Measurements from ENCODE around the gene ARL10.
A peak's percentile ranks its signal among the peaks of the same experiment; 100 is the strongest.

Gene ARL10

DNA sequence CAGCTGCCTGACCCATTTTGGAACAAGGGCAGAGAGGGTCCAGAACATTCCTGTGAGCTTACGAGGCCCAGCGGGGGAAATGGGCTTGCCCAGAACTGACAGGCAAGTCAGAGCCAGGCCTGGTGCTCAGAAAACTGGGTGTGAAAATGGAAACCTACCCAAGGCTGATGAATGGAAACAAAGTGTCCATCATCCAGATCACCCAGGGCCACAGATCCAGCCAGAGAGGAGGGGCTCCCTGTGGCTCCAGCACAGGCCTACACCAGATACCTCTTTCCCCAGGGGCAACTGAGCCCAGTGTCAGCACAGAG lies 47.9 kb downstream of the ARL10 start:
- no peak for DNase-seq

GRCh38 chr5:176413709-176414191 lies 48.5 kb downstream of the ARL10 start:
- DNase-seq, result no peak

DNA sequence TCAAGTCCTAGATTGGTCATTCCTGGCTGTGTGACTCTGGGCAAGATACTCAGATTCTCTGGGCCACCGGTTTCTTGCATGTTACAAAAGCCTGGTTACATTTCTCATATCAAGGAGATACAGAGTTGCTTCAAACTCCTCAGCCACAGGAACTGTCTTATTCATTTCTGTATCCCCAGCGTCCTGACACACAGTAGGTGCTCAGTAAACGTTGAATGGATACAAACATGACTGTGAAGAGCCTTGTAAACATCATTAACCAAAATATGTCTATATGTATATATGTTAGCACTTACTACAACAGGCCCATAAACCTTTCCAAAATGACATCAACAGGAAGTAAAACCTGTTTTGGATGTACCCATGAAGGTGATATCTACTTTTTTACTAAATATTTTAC lies 49.4 kb downstream of the ARL10 start:
- no peak for DNase-seq

- DNase-seq, result no peak
These were observed 50.1 kb downstream of the ARL10 start for GRCh38 chr5:176415240-176415951.

- peak; percentile 98 for DNase-seq
These were observed 51.0 kb downstream of the ARL10 start, which contains the start of gene CLTB for GRCh38 chr5:176415952-176416924. CLTB (minus strand) TSS chr5:176416539; CDS start chr5:176416363, 176 bp downstream.

DNA sequence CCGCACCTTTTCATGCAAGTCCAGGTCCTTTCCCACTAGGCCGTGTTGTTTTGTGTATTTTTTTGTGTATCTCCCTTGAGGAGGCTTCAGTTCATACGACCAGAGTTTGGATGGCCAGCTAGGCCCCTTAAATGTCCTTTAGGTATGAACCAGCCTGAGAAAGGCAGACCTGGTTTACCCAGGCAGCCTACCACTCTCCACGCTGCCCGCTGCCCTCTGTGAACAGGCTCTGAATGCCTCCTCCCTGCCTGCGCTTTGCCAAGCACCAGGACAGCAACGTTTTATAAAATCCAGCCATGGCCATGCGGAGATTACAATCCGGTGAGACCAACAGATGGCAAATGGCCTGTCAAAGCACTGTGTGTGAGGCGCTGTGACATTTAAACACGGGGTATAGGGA lies 51.7 kb downstream of the ARL10 start:
- peak; percentile 27 for DNase-seq

DNA sequence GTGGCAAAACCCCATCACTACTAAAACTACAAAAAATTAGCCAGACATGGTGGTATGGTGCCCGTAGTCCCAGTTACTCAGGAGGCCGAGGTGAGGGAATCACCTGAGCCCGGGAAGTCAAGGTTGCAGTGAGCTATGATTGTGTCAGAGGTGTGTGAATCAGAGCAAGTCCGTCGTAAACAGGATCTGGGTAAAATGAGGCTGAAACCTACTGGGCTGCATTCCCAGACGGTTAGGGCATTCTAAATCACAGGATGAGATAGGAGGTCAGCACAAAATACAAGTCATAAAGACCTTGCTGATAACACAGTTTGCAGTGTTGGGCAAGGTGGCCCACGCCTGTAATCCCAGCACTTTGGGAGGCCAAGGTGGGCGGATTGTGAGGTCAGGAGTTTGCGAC lies 53.0 kb downstream of the ARL10 start:
- DNase-seq, result no peak

DNA sequence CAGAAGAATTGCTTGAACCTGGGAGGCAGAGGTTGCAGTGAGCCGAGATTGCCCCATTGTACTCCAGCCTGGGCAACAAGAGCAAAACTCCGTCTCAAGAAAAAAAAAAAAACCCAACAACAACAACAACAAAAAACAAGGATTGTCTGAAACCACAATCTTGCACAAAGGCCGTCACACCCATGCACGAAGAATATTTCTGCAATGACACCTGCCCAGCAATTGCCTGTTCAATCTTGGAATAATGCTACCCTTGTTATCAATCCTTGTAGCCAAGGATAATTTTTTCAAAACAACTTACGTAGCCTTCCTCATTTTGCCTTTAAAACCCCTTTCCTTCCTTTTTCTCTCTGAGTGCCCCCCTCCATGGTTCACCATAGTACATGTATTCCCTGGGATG lies 54.8 kb downstream of the ARL10 start:
- DNase-seq, result no peak

DNA sequence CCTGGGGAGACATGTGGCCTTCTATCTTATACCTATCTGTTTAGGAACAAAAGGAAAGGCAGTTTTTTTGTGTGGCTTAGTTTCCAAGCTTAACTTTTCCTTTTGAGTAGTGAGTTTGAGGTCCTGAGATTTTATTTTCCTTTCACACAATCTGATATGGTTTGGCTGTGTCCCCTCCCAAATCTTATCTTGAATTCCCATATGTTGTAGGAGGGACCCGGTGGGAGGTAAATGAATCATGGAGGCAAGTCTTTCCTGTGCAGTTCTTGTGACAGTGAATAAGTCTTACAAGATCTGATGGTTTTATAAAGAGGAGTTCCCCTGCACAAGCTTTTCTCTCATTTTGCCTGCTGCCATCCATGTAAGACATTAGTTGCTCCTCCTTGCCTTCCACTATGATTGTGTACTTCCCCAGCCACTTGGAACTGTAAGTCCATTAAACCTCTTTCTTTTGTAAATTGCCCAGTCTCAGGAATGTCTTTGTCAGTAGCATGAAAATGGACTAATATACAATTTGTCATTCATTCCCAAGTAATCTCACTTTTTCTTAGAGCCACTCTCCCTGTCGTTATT lies 55.8 kb downstream of the ARL10 start:
- DNase-seq, result no peak

DNA sequence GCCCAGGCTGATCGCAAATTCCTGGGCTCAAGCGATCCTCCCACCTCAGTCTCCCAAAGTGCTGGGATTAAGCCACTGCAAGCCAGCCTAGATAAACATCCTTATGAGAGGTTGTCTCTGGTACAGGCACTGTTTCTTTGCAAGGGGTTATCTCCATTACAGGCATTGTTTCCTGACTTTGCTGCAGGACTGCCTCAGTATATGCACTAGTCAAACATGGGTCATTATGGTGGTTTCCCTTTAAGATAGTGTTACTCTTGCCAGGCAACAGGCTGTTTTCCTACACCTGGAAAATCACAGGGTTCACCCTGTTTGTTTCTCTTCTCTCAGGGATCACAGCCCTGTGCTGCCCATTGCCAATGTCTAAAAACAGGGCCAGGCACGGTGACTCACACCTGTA lies 58.9 kb downstream of the ARL10 start:
- no peak for DNase-seq

DNA sequence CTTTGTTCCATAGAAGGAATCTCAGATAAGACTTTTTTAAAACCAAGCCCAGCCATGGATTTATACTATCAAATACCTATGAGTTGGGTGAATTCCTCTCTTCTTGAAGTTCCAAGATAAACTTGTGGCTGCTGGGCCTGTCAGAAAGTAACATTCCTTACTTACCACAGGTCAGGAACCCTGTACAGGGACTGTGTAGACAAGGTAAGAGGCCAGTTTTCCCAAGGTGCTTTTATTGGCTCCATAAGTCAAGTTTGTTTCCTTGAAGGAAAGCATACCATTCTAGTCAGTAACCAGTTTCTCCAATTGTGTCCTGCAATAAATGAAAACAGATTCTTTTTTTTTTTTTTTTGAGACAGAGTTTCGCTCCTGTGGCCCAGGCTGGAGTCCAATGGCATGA lies 59.9 kb downstream of the ARL10 start:
- no peak for DNase-seq

DNA sequence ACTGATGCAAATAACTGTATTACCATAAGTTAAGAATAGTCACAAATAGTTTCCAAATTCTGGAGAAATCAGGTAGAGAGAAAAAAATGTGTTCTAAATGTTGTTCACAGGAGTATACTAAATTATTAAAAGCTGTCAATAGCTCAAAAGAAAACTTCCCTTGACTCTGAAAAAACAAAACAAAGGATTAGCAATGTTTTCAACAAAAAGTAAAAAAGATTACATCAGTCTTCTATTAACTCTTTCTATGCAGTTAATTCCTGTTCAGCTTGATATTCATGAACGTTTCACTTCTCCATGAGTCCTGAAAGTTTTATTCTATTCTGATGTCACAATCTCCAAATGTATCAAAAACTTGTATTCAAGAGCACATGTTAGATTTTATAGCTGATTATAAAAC lies 60.5 kb downstream of the ARL10 start:
- DNase-seq, result no peak

DNA sequence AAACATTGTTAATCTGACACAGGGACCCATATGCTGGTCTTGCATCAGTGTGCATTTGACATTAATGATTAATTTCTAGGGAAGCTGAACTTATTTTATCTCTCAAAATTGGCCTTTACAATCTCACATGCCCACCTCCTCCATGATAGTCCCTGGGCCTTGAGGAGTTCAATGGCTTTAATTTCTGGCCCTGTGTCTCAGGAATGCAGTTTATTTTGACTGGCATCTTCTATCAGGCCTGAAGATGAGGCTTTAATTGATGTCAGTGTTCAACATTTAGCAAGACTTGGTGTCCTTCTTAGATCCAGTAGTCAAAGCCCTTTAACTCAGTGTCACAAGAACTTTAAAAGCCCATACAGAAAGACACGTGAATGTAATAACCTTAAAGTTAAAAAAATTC lies 61.6 kb downstream of the ARL10 start:
- DNase-seq, result no peak

- no peak for DNase-seq
These were observed 62.7 kb downstream of the ARL10 start for GRCh38 chr5:176427971-176428370.

DNA sequence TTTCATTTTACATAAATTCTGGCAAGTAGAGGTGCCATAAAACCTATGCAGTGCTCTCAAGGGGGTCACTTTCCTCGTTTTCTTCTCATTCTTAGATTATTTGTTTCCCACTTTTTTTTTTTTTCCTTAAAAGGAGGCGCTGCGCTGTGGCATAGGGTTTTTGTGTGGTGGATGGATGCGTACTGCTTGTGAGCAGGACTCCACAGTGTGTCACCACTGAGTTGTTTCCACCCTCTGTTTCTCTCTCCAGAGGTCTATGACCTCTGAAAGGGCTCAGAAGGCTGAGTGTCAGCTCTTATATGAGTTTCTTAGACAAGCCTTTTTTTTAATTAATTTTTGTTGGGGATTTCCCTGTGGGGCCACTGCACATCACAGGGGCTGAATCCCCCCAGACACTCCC lies 64.7 kb downstream of the ARL10 start:
- no peak for DNase-seq
